HepG2 (cell line): ENCODE data around the gene EFNA2. TPM values are rescaled to one million over a fixed set of nuclear protein-coding genes. Genes with fewer than 3 reads are reported as not detected.

ENCODE experiments used
- BRD4 ChIP-seq: sonication (generic); formaldehyde crosslinking; IDR thresholded peaks from 2 replicates; pipeline ENCODE4 v1.4.0; 2020; ENCODE audit warnings: missing genetic modification reagents
- CBFB ChIP-seq: sonication (generic); formaldehyde crosslinking; IDR thresholded peaks from 2 replicates; pipeline ENCODE4 v1.4.0; 2020; ENCODE audit warnings: missing genetic modification reagents
- FOSL1 ChIP-seq: sonication (generic); formaldehyde crosslinking; IDR thresholded peaks from 2 replicates; pipeline ENCODE4 v1.9.0; 2021; ENCODE audit warnings: missing genetic modification reagents, borderline replicate concordance
- FOXO4 ChIP-seq: sonication (generic); formaldehyde crosslinking; conservative IDR thresholded peaks from 2 replicates; pipeline ENCODE4 v1.8.1; 2023; ENCODE audit warnings: missing genetic modification reagents
- HIC2 ChIP-seq: sonication (generic); formaldehyde crosslinking; IDR thresholded peaks from 2 replicates; pipeline ENCODE4 v1.9.0; 2022; ENCODE audit warnings: low read depth, missing genetic modification reagents
- HMGA1 ChIP-seq: sonication (generic); formaldehyde crosslinking; conservative IDR thresholded peaks from 2 replicates; pipeline ENCODE4 v1.4.0; 2020; ENCODE audit warnings: missing genetic modification reagents
- KDM1A ChIP-seq: IDR thresholded peaks from 2 replicates; pipeline ENCODE4 v1.6.1; 2016; ENCODE audit warnings: missing compliant biosample characterization
- MZF1 ChIP-seq: sonication (generic); formaldehyde crosslinking; IDR thresholded peaks from 2 replicates; pipeline ENCODE4 v1.8.1; 2023; ENCODE audit warnings: mild to moderate bottlenecking, missing genetic modification reagents, borderline replicate concordance
- SP2 ChIP-seq: sonication (generic); formaldehyde crosslinking; IDR thresholded peaks from 2 replicates; pipeline ENCODE4 v1.5.1; 2020; ENCODE audit warnings: mild to moderate bottlenecking, missing genetic modification reagents
- U2AF2 ChIP-seq: fragments of 200-400 bp; formaldehyde crosslinking; IDR thresholded peaks from 2 replicates; pipeline ENCODE4 v1.6.1; 2017; ENCODE audit warnings: low read depth, mild to moderate bottlenecking, low read length
- ZBTB21 ChIP-seq: sonication (generic); formaldehyde crosslinking; IDR thresholded peaks from 2 replicates; pipeline ENCODE4 v1.4.0; 2020; ENCODE audit warnings: missing genetic modification reagents
- ZBTB44 ChIP-seq: sonication (generic); formaldehyde crosslinking; IDR thresholded peaks from 2 replicates; pipeline ENCODE4 v1.4.0; 2020; ENCODE audit warnings: missing genetic modification reagents
- ZC3H4 ChIP-seq: sonication (generic); formaldehyde crosslinking; IDR thresholded peaks from 2 replicates; pipeline ENCODE4 v1.4.0; 2020; ENCODE audit warnings: missing genetic modification reagents, borderline replicate concordance
- ZKSCAN5 ChIP-seq: sonication (generic); formaldehyde crosslinking; IDR thresholded peaks from 2 replicates; pipeline ENCODE4 v1.5.1; 2020; ENCODE audit warnings: mild to moderate bottlenecking, missing genetic modification reagents
- ZNF224 ChIP-seq: sonication (generic); formaldehyde crosslinking; IDR thresholded peaks from 2 replicates; pipeline ENCODE4 v1.5.0; 2020; ENCODE audit warnings: mild to moderate bottlenecking, missing genetic modification reagents
- ZNF282 ChIP-seq: fragments of 450-650 bp; IDR thresholded peaks from 2 replicates; pipeline ENCODE4 v1.6.1; 2018; ENCODE audit not compliant: partially characterized antibody
- ZNF329 ChIP-seq: sonication (generic); formaldehyde crosslinking; IDR thresholded peaks from 2 replicates; pipeline ENCODE4 v1.9.0; 2021; ENCODE audit warnings: low read depth, mild to moderate bottlenecking, missing genetic modification reagents
- ZNF382 ChIP-seq: sonication (generic); formaldehyde crosslinking; IDR thresholded peaks from 2 replicates; pipeline ENCODE4 v1.5.0; 2020; ENCODE audit warnings: missing genetic modification reagents, mild to moderate bottlenecking, borderline replicate concordance
- ZNF512B ChIP-seq: sonication (generic); formaldehyde crosslinking; IDR thresholded peaks from 2 replicates; pipeline ENCODE4 v1.5.1; 2020; ENCODE audit warnings: missing genetic modification reagents, mild to moderate bottlenecking, borderline replicate concordance
- ZNF549 ChIP-seq: sonication (generic); formaldehyde crosslinking; IDR thresholded peaks from 2 replicates; pipeline ENCODE4 v1.5.0; 2020; ENCODE audit warnings: missing genetic modification reagents
- ZNF562 ChIP-seq: sonication (generic); formaldehyde crosslinking; IDR thresholded peaks from 2 replicates; pipeline ENCODE4 v1.8.0; 2022; ENCODE audit warnings: missing genetic modification reagents, borderline replicate concordance
- ZNF660 ChIP-seq: sonication (generic); formaldehyde crosslinking; IDR thresholded peaks from 2 replicates; pipeline ENCODE4 v1.5.1; 2020; ENCODE audit warnings: mild to moderate bottlenecking, low read depth, missing genetic modification reagents, borderline replicate concordance
- ZNF737 ChIP-seq: sonication (generic); formaldehyde crosslinking; IDR thresholded peaks from 2 replicates; pipeline ENCODE4 v1.5.0; 2020; ENCODE audit warnings: missing genetic modification reagents, mild to moderate bottlenecking, borderline replicate concordance
- ZSCAN30 ChIP-seq: sonication (generic); formaldehyde crosslinking; IDR thresholded peaks from 2 replicates; pipeline ENCODE4 v1.5.0; 2020; ENCODE audit warnings: mild to moderate bottlenecking, missing genetic modification reagents
- polyA plus RNA-seq, 8 experiments: library from polyadenylated mRNA; depleted of rRNA in 3 of 8; stranded (reverse) in 7 of 8; unstranded in 1 of 8; fragments of >200 nt; fragmentation: Illumina TruSeq in 4 of 8; extraction: Trizol in 4 of 8; gene quantifications; 2 replicates each; pipeline versions ENCODE4 v1.2.1 to v1.2.3, GENCODE V29; 2011 to 2016; ENCODE audit warnings: low read depth in 4 of 8, missing spikeins in 1 of 8, mixed read lengths in 1 of 8; ENCODE audit not compliant: insufficient read depth in 1 of 8
- total RNA-seq, 5 experiments: library from RNA; depleted of rRNA; stranded (reverse); fragments of >200 nt; fragmentation: Illumina TruSeq; extraction: Trizol; gene quantifications; 2 replicates each; pipeline ENCODE4 v1.2.3, GENCODE V29; 2016; ENCODE audit warnings: low read depth in 1 of 5

EFNA2 gene
- total and polyA plus RNA-seq, 2 of the 13 experiments (the other 11 are each of a cell fraction or from before 2014, with no cell fraction given), result 6.0 to 9.9 TPM

- TF ChIP-seq U2AF2, result no peak
- no peak for TF ChIP-seq ZNF660 (CRISPR knock-in tag)
- TF ChIP-seq KDM1A (CRISPR knock-in tag), result no peak
- TF ChIP-seq ZNF512B (CRISPR knock-in tag), result no peak
- TF ChIP-seq ZC3H4, result no peak
- TF ChIP-seq MZF1 (CRISPR knock-in tag), result no peak
- no peak for TF ChIP-seq ZNF382 (CRISPR knock-in tag)
- no peak for TF ChIP-seq HIC2 (CRISPR knock-in tag)
- no peak for TF ChIP-seq ZKSCAN5 (CRISPR knock-in tag)
- no peak for TF ChIP-seq ZSCAN30
- TF ChIP-seq ZNF737, result no peak
- TF ChIP-seq ZNF562, result no peak
- no peak for TF ChIP-seq ZNF282
- TF ChIP-seq FOSL1, result no peak
- no peak for TF ChIP-seq FOXO4 (CRISPR knock-in tag)
- TF ChIP-seq CBFB (CRISPR knock-in tag), result no peak
- TF ChIP-seq ZBTB21 (CRISPR knock-in tag), result no peak
- TF ChIP-seq HMGA1 (CRISPR knock-in tag), result no peak
- no peak for TF ChIP-seq SP2 (CRISPR knock-in tag)
- peak; percentile 36; the same call in 1 of the 2 replicates for TF ChIP-seq BRD4 (CRISPR knock-in tag)
- no peak for TF ChIP-seq ZNF549 (CRISPR knock-in tag)
- TF ChIP-seq ZNF329 (CRISPR knock-in tag), result no peak
- no peak for TF ChIP-seq ZNF224
- TF ChIP-seq ZBTB44, result no peak
Observed at GRCh38 chr19:1284979-1285736, 515 bp upstream of the EFNA2 start (continued).
